Tibial artery (tissue), 4 donors: ENCODE data around the gene ACTL10.

Experiments
- DNase-seq, 2 donors: peaks; one replicate each; pipeline ENCODE4 v3.0.0-alpha.2; 2019
- H3K27ac ChIP-seq, 2 donors: fragments of 200-600 bp; sonication (generic) in 1 of 2; 1 replicate in 1 of 2; 2 replicates in 1 of 2; pipeline ENCODE4 v1.5.1; 2018 to 2019; ENCODE audit warnings: mild to moderate bottlenecking in 1 of 2
- H3K27me3 ChIP-seq, 2 donors: fragments of 200-600 bp; sonication (generic) in 1 of 2; one replicate each; pipeline versions ENCODE4 v1.5.1 to v1.6.0; 2016 to 2019
- H3K36me3 ChIP-seq, 3 donors: fragments of 200-600 bp; sonication (generic) in 2 of 3; one replicate each; pipeline ENCODE4 v1.5.1; 2016 to 2019; ENCODE audit warnings: mild to moderate bottlenecking in 2 of 3
- H3K4me1 ChIP-seq, 4 donors: fragments of 200-600 bp; sonication (generic) in 2 of 4; 1 replicate in 3 of 4; 2 replicates in 1 of 4; pipeline ENCODE4 v1.5.1; 2016 to 2019
- H3K4me3 ChIP-seq, 2 donors: fragments of 200-600 bp; sonication (generic) in 1 of 2; 1 replicate in 1 of 2; 2 replicates in 1 of 2; pipeline ENCODE4 v1.5.1; 2018 to 2019; ENCODE audit warnings: mild to moderate bottlenecking in 2 of 2
- H3K9me3 ChIP-seq, 3 donors: fragments of 200-600 bp; sonication (generic) in 1 of 3; one replicate each; pipeline ENCODE4 v1.5.1; 2016 to 2019
- intact Hi-C: fragments of 100-400 bp; cut with DNase I; formaldehyde crosslinking; loops from one replicate; pipeline ENCODE4 v1.15.0; 2023; ENCODE audit warnings: low total_unique reads
- TF ChIP-seq, protein P1 (sequence below), 2 experiments: fragments of 200-600 bp in 1 of 2; fragments of 450-650 bp in 1 of 2; IDR thresholded peaks; one replicate each; pipeline ENCODE4 v1.5.1; 2017 to 2019; ENCODE audit warnings: antibody characterized with exemption in 2 of 2, mild to moderate bottlenecking in 1 of 2, moderate library complexity in 1 of 2

Gene ACTL10

DNA sequence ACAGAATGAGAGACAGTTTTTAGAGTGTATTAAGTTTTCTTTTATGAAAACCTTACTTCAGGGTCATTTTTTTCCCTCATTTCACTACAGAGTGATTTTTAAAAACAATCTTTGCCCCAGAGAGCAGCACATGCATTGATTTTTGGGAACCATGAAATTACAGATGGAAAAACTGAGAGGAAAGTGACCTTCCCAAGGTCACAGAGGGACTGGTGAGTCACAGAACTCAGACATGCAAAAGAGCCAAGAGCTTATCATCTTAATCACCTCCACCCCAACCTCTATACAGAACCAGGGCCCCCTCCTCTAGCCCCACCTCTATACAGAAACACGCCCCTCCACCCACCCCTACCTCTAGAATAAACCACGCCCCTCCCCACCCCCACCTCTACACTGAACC, 42.7 kb downstream of the ACTL10 start:
- intact Hi-C loops, result no loop called here
- Histone ChIP-seq H3K4me3 (no peak overlapping the region), H3K9me3 (no peaks in the 10 kb centered on the region), H3K4me1 (no peaks in the 10 kb centered on the region), H3K27me3 (no peaks in the 10 kb centered on the region), H3K27ac (no peak overlapping the region), H3K36me3 (peaks cover 32 to 59% (median 43%) of the 10 kb centered on the region in 3 donors)
- no peak for DNase-seq
- TF ChIP-seq, protein P1, sequence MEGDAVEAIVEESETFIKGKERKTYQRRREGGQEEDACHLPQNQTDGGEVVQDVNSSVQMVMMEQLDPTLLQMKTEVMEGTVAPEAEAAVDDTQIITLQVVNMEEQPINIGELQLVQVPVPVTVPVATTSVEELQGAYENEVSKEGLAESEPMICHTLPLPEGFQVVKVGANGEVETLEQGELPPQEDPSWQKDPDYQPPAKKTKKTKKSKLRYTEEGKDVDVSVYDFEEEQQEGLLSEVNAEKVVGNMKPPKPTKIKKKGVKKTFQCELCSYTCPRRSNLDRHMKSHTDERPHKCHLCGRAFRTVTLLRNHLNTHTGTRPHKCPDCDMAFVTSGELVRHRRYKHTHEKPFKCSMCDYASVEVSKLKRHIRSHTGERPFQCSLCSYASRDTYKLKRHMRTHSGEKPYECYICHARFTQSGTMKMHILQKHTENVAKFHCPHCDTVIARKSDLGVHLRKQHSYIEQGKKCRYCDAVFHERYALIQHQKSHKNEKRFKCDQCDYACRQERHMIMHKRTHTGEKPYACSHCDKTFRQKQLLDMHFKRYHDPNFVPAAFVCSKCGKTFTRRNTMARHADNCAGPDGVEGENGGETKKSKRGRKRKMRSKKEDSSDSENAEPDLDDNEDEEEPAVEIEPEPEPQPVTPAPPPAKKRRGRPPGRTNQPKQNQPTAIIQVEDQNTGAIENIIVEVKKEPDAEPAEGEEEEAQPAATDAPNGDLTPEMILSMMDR (IDR thresholded peaks at IDR 0.05), result no peak

DNA sequence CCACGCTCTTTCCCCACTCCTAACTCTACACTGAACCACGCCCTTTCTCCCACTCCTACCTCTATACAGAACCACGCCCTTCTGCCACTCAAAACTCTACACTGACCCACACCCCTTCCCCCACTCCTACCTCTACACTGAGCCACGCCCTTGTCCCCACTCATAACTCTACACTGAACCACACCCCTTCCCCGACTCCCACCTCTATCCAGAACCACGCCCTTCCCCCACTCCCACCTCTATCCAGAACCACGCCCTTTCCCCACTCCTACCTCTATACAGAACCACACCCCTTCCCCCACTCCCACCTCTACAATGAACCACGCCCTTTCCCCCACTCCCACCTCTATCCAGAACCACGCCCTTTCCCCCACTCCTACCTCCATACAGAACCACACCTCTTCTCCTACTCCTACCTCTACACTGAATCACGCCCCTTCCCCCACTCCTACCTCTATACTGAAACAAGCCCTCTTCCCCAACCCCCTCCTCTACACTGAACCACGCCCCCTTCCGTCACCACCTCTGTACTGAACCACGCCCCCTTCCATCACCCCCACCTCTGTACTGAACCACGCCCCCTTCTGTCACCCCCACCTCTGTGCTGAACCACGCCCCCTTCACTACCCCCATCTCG, 43.3 kb downstream of the ACTL10 start:
- no peak for DNase-seq
- TF ChIP-seq, protein P1 (IDR thresholded peaks at IDR 0.05), result no peak
- intact Hi-C loops, result no loop called here
- no peak overlapping the region for H3K4me3 ChIP-seq
- H3K27ac ChIP-seq, result no peak overlapping the region
- no peaks in the 10 kb centered on the region for H3K4me1 ChIP-seq
- H3K36me3 ChIP-seq, result peaks cover 34 to 64% (median 43%) of the 10 kb centered on the region in 3 donors
- H3K9me3 ChIP-seq, result no peaks in the 10 kb centered on the region
- no peaks in the 10 kb centered on the region for H3K27me3 ChIP-seq

DNA sequence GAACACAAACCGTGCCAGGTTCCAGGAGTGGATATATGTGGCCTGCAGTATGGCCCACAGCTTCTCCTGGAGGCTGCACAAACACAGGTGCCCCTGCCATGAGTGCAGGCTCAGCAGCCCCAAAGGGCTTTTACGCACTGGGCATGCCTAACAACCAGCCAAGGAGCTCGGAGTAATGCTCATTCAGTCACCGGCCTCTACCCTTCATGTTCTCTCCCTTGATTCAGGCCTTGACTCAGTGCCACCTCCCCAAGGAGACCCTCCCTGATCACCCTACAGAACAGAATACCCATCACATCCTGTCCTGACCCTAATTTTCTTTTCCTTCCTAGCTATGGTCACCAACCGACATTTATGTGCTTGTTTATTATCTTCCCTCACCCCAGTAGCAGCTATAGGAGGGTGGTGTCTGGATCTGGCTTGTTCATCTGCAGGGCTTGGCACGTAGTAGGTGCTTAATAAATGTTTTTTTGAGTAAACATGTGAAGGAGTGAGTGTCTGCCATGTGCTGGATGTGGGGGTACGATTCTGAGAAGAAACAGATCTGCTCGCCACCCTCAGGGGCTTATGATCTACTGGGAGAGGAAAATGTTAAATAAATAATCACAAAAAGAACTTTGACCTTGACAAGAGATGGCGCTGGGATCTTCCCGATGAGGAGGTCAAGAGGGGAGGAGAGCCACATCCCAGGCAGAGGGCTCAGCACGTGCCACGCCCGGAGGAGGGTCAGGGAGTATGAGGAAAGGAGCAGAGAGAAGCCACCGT, 44.1 kb downstream of the ACTL10 start:
- intact Hi-C loops, result no loop called here
- Histone ChIP-seq H3K9me3 (no peaks in the 10 kb centered on the region), H3K4me3 (no peak overlapping the region), H3K27ac (no peak overlapping the region), H3K4me1 (no peaks in the 10 kb centered on the region), H3K36me3 (peaks cover 34 to 69% (median 43%) of the 10 kb centered on the region in 3 donors), H3K27me3 (no peaks in the 10 kb centered on the region)
- TF ChIP-seq, protein P1 (IDR thresholded peaks at IDR 0.05), result no peak
- no peak for DNase-seq

DNA sequence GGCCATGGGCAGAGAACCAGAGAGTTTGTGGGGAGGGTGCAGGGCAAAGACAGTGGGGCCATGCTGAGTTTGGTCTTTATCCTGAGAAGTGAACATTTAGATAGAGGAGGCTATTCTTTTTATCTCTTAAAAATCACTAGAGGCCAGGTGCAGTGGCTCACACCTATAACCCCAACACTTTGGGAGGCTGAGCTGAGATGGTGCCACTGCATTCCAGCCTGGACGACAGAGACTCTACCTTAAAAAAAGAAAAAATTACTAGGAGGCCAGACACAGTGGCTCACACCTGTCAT, 44.6 kb downstream of the ACTL10 start:
- DNase-seq, result no peak
- H3K27ac ChIP-seq, result no peak overlapping the region
- TF ChIP-seq, protein P1 (IDR thresholded peaks at IDR 0.05), result no peak

DNA sequence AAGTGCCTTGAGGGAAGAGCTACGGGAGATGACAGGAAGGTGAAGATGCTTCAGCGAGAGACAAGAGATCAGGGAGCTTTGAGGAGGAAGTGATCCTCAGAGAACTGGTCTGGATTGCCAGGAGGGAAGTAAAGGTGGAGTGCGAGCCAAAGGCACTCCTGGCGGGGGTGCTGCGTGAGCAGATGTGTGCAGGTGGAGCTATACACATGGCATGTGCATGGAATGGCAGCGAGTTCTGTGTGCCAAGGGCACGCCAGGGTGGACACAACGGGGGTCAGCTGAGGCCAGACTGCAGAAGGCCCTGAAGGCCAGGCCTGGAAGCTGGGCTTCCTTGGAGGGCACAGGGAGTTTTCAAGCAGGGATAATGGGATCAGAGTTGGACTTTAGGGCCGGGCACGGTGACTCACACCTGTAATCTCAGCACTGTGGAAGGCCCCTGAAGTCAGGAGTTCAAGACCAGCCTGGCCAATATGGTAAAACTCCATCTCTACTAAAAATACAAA, 47.2 kb downstream of the ACTL10 start:
- no peaks in the 10 kb centered on the region for H3K27me3 ChIP-seq

More for the DNA sequence above, 44.6 kb downstream of the ACTL10 start:
- H3K9me3 ChIP-seq, result no peaks in the 10 kb centered on the region
- H3K27me3 ChIP-seq, result no peaks in the 10 kb centered on the region
- H3K36me3 ChIP-seq, result peaks cover 29 to 68% (median 43%) of the 10 kb centered on the region in 3 donors
- H3K4me1 ChIP-seq, result peaks cover 0 to 3% (median 0%) of the 10 kb centered on the region in 4 donors
- H3K4me3 ChIP-seq, result no peak overlapping the region
- intact Hi-C loops, result no loop called here

More for the DNA sequence above, 47.2 kb downstream of the ACTL10 start:
- no peak overlapping the region for H3K27ac ChIP-seq
- H3K9me3 ChIP-seq, result no peaks in the 10 kb centered on the region
- no peak overlapping the region for H3K4me3 ChIP-seq
- intact Hi-C loops, result no loop called here
- no peak for DNase-seq
- peaks cover 0 to 8% (median 2%) of the 10 kb centered on the region in 4 donors for H3K4me1 ChIP-seq
- TF ChIP-seq, protein P1 (IDR thresholded peaks at IDR 0.05), result no peak
- H3K36me3 ChIP-seq, result peaks cover 14 to 53% (median 36%) of the 10 kb centered on the region in 3 donors
